Measurements from ENCODE around the gene TPST2.
"Not testable (repeated sequence)": the region's sequence is repeated elsewhere in the genome, so short reads cannot be mapped to it uniquely, and the experiment has no call there.

Gene TPST2

GRCh38 chr22:26528518-26528917 lies 61.4 kb downstream of the TPST2 start:
- not testable (repeated sequence) for DNase-seq (ENCODE audit: low spot score)

GRCh38 chr22:26527574-26528465 lies 62.1 kb downstream of the TPST2 start:
- no peak for DNase-seq (ENCODE audit: low spot score)

GRCh38 chr22:26527167-26527566 lies 62.8 kb downstream of the TPST2 start:
- DNase-seq (ENCODE audit: low spot score): no peak

- DNase-seq (ENCODE audit: low spot score): no peak
Measured at GRCh38 chr22:26525946-26526564, 63.9 kb downstream of the TPST2 start.

GRCh38 chr22:26524870-26525269 lies 65.1 kb downstream of the TPST2 start:
- no peak for DNase-seq (ENCODE audit: low spot score)

- DNase-seq (ENCODE audit: low spot score): no peak
Measured at GRCh38 chr22:26522592-26522991, 67.3 kb downstream of the TPST2 start.

- no peak for DNase-seq (ENCODE audit: low spot score)
Measured at GRCh38 chr22:26522012-26522411, 67.9 kb downstream of the TPST2 start.

- no peak for DNase-seq (ENCODE audit: low spot score)
Measured at GRCh38 chr22:26517429-26517828, 72.5 kb downstream of the TPST2 start.

- DNase-seq (ENCODE audit: low spot score): no peak
Measured at GRCh38 chr22:26516503-26516902, 73.4 kb downstream of the TPST2 start.

GRCh38 chr22:26515931-26516330 lies 74.0 kb downstream of the TPST2 start:
- no peak for DNase-seq (ENCODE audit: low spot score)

GRCh38 chr22:26514419-26515161 lies 75.3 kb downstream of the TPST2 start:
- no peak for DNase-seq (ENCODE audit: low spot score)

- no peak for DNase-seq (ENCODE audit: low spot score)
Measured at GRCh38 chr22:26513838-26514237, 76.1 kb downstream of the TPST2 start.

GRCh38 chr22:26512149-26512793 lies 77.7 kb downstream of the TPST2 start, which contains the start of gene TFIP11:
TFIP11 (minus strand) TSS chr22:26512473; CDS start chr22:26510272, 2,201 bp downstream.
- DNase-seq (ENCODE audit: low spot score): peak; percentile 95

- no peak for DNase-seq (ENCODE audit: low spot score)
Measured at GRCh38 chr22:26508148-26508547, 81.8 kb downstream of the TPST2 start.

GRCh38 chr22:26503758-26504157 lies 86.2 kb downstream of the TPST2 start:
- DNase-seq (ENCODE audit: low spot score): no peak

GRCh38 chr22:26502688-26503561 lies 87.0 kb downstream of the TPST2 start:
- peak; percentile 66 for DNase-seq (ENCODE audit: low spot score)

- no peak for DNase-seq (ENCODE audit: low spot score)
Measured at GRCh38 chr22:26501996-26502395, 87.9 kb downstream of the TPST2 start.

GRCh38 chr22:26499188-26499703 lies 90.7 kb downstream of the TPST2 start:
- no peak for DNase-seq (ENCODE audit: low spot score)

- no peak for DNase-seq (ENCODE audit: low spot score)
Measured at GRCh38 chr22:26496456-26496855, 93.5 kb downstream of the TPST2 start.

GRCh38 chr22:26494506-26494905 lies 95.4 kb downstream of the TPST2 start:
- DNase-seq (ENCODE audit: low spot score): no peak

- DNase-seq (ENCODE audit: low spot score): peak; percentile 39
Measured at GRCh38 chr22:26492220-26492619, 97.7 kb downstream of the TPST2 start.

All from hematopoietic multipotent progenitor cell treated with erythropoietin and hydrocortisone succinate and interleukin-3 and kit ligand, for 17 days (in vitro differentiated cells).